Measurements from ENCODE around the gene FBN2. TPM values are rescaled to one million over a fixed set of nuclear protein-coding genes. Genes with fewer than 3 reads are reported as not detected.

Gene FBN2
- total RNA-seq, 4 donors from 2014 or later, result 5.4 to 14.9 (median 10.1) TPM

GRCh38 chr5:128384068-128384467 lies 154.0 kb downstream of the FBN2 start:
- no peaks in the 10 kb centered on the region for H3K36me3 ChIP-seq
- DNase-seq (ENCODE audit: extremely low spot score), result no peak
- 84% methylated on average over 2 of the region's 2 CpGs for WGBS
- no peaks in the 10 kb centered on the region for H3K9me3 ChIP-seq
- no peaks in the 10 kb centered on the region for H3K27me3 ChIP-seq
- H3K4me3 ChIP-seq, result no peak overlapping the region
- H3K4me1 ChIP-seq, result peaks cover 0 to 14% (median 6%) of the 10 kb centered on the region in 4 donors
- no peak overlapping the region for H3K27ac ChIP-seq (replicated peaks in 1 of 4)
- intact Hi-C loops (cut with DNase I), result no loop called here
- TF ChIP-seq POLR2AphosphoS5 (IDR thresholded peaks at IDR 0.05) (no peak), EP300 (IDR thresholded peaks at IDR 0.05) (no peak), POLR2A (IDR thresholded peaks at IDR 0.05; ENCODE audit: low read depth) (no peak), CTCF (IDR thresholded peaks at IDR 0.05) (no peak)

GRCh38 chr5:128380337-128380736 lies 157.7 kb downstream of the FBN2 start:
- DNase-seq (ENCODE audit: extremely low spot score), result no peak
- 83% methylated on average over 3 of the region's 3 CpGs for WGBS
- Histone ChIP-seq H3K27me3 (no peaks in the 10 kb centered on the region), H3K4me3 (no peak overlapping the region), H3K36me3 (no peaks in the 10 kb centered on the region), H3K9me3 (no peaks in the 10 kb centered on the region), H3K27ac (replicated peaks in 1 of 4) (no peak overlapping the region), H3K4me1 (peaks cover 0 to 26% (median 17%) of the 10 kb centered on the region in 4 donors)
- TF ChIP-seq CTCF (IDR thresholded peaks at IDR 0.05) (no peak), EP300 (IDR thresholded peaks at IDR 0.05) (no peak), POLR2AphosphoS5 (IDR thresholded peaks at IDR 0.05) (no peak), POLR2A (IDR thresholded peaks at IDR 0.05; ENCODE audit: low read depth) (no peak)
- intact Hi-C loops (cut with DNase I), result no loop called here

- TF ChIP-seq CTCF (IDR thresholded peaks at IDR 0.05), result no peak
- no peak for TF ChIP-seq POLR2AphosphoS5 (IDR thresholded peaks at IDR 0.05)
- TF ChIP-seq POLR2A (IDR thresholded peaks at IDR 0.05; ENCODE audit: low read depth), result no peak
- no peak for TF ChIP-seq EP300 (IDR thresholded peaks at IDR 0.05)
- no peaks in the 10 kb centered on the region for H3K9me3 ChIP-seq
- intact Hi-C loops (cut with DNase I), result no loop called here
Observed at GRCh38 chr5:128378632-128379031, 159.4 kb downstream of the FBN2 start.

DNA sequence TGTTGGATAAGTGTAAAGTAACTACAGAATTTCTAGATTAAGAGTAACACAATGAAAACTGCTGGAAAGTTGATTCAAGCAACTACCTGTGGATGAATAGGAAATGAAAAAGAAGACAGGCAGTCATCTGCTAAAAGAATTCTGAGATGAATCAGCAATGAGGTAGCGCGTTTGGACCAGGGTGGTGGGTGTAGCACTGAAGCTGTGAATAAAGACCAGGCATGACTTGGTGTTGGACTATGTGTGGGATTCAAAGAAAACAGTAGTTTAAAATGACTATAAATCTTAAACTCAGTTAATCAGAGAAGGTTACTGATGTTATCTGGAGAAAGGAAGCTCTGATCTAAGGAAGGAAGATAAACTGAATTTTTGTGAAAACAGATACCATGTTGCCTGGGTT lies 159.8 kb downstream of the FBN2 start:
- Histone ChIP-seq H3K4me3 (no peak overlapping the region), H3K36me3 (no peaks in the 10 kb centered on the region), H3K27ac (replicated peaks in 1 of 4) (no peak overlapping the region), H3K4me1 (peaks cover 0 to 26% (median 17%) of the 10 kb centered on the region in 4 donors), H3K27me3 (no peaks in the 10 kb centered on the region), H3K9me3 (no peaks in the 10 kb centered on the region)
- TF ChIP-seq CTCF (IDR thresholded peaks at IDR 0.05) (no peak), POLR2AphosphoS5 (IDR thresholded peaks at IDR 0.05) (no peak), EP300 (IDR thresholded peaks at IDR 0.05) (no peak), POLR2A (IDR thresholded peaks at IDR 0.05; ENCODE audit: low read depth) (no peak)
- intact Hi-C loops (cut with DNase I), result no loop called here
- 70% methylated on average over 2 of the region's 2 CpGs for WGBS
- DNase-seq (ENCODE audit: extremely low spot score), result no peak

More at GRCh38 chr5:128378632-128379031, 159.4 kb downstream of the FBN2 start:
- 55% methylated on average over 1 of the region's 1 CpG for WGBS
- H3K27ac ChIP-seq (replicated peaks in 1 of 4), result no peak overlapping the region
- H3K36me3 ChIP-seq, result no peaks in the 10 kb centered on the region
- H3K4me1 ChIP-seq, result peaks cover 0 to 26% (median 17%) of the 10 kb centered on the region in 4 donors
- no peak overlapping the region for H3K4me3 ChIP-seq
- H3K27me3 ChIP-seq, result no peaks in the 10 kb centered on the region
- DNase-seq (ENCODE audit: extremely low spot score), result no peak

GRCh38 chr5:128376577-128376976 lies 161.5 kb downstream of the FBN2 start:
- no peak for DNase-seq (ENCODE audit: extremely low spot score)
- Histone ChIP-seq H3K4me1 (peaks cover 0 to 26% (median 17%) of the 10 kb centered on the region in 4 donors), H3K27me3 (no peaks in the 10 kb centered on the region), H3K4me3 (no peak overlapping the region), H3K36me3 (no peaks in the 10 kb centered on the region), H3K27ac (replicated peaks in 1 of 4) (no peak overlapping the region), H3K9me3 (no peaks in the 10 kb centered on the region)
- TF ChIP-seq POLR2A (IDR thresholded peaks at IDR 0.05; ENCODE audit: low read depth), result no peak
- intact Hi-C loops (cut with DNase I), result no loop called here
- 77% methylated on average over 1 of the region's 1 CpG for WGBS

All from esophagus muscularis mucosa (tissue), 4 donors.